Renal pelvis (tissue), 12 donors: ENCODE data around the gene EIF3A. TPM values are rescaled to one million over a fixed set of nuclear protein-coding genes. Genes with fewer than 3 reads are reported as not detected.
"Not testable (repeated sequence)": the region's sequence is repeated elsewhere in the genome, so short reads cannot be mapped to it uniquely, and the experiment has no call there.

Source experiments
- DNase-seq: peaks from one replicate; pipeline ENCODE4 v3.0.0-alpha.2; 2013
- long read RNA-seq, 16 experiments: transcript quantifications; one replicate each; lab custom pipeline, GENCODE V29; 2026
- polyA plus RNA-seq, 3 donors: library from polyadenylated mRNA; unstranded; fragments of 120-200 nt; gene quantifications; one replicate each; pipeline ENCODE4 v1.2.1, GENCODE V29; 2013; ENCODE audit not compliant: insufficient read length in 3 of 3

EIF3A gene
- 100 to 1,000 TPM; 184 to 206 (median 188) TPM for polyA plus RNA-seq
- long read RNA-seq, donor 1, full-length matches to known transcripts = 2 of 104 reads
- long read RNA-seq, donor 1, partial matches to known transcripts = 102 of 104 reads
- long read RNA-seq, donor 1, other reads (novel, unspliced or antisense) = 0 of 104 reads
- long read RNA-seq, donor 2, full-length matches to known transcripts = 7 of 114 reads
- long read RNA-seq, donor 2, partial matches to known transcripts = 107 of 114 reads
- long read RNA-seq, donor 2, other reads (novel, unspliced or antisense) = 0 of 114 reads
- long read RNA-seq, donor 3, full-length matches to known transcripts = 4 of 97 reads
- long read RNA-seq, donor 3, partial matches to known transcripts = 93 of 97 reads
- long read RNA-seq, donor 3, other reads (novel, unspliced or antisense) = 0 of 97 reads
- long read RNA-seq, donor 4, full-length matches to known transcripts = 5 of 82 reads
- long read RNA-seq, donor 4, partial matches to known transcripts = 77 of 82 reads
- long read RNA-seq, donor 4, other reads (novel, unspliced or antisense) = 0 of 82 reads
- long read RNA-seq, donor 5, partial matches to known transcripts = 34 of 34 reads
- long read RNA-seq, donor 5, other reads (novel, unspliced or antisense) = 0 of 34 reads
- long read RNA-seq, donor 6, full-length matches to known transcripts = 4 of 128 reads
- long read RNA-seq, donor 6, partial matches to known transcripts = 124 of 128 reads
- long read RNA-seq, donor 6, other reads (novel, unspliced or antisense) = 0 of 128 reads
- long read RNA-seq, donor 7, partial matches to known transcripts = 154 of 154 reads
- long read RNA-seq, donor 7, other reads (novel, unspliced or antisense) = 0 of 154 reads
- long read RNA-seq, donor 8, full-length matches to known transcripts = 3 of 67 reads
- long read RNA-seq, donor 8, partial matches to known transcripts = 64 of 67 reads
- long read RNA-seq, donor 8, other reads (novel, unspliced or antisense) = 0 of 67 reads
- long read RNA-seq, donor 9, full-length matches to known transcripts = 6 of 177 reads
- long read RNA-seq, donor 9, partial matches to known transcripts = 171 of 177 reads
- long read RNA-seq, donor 9, other reads (novel, unspliced or antisense) = 0 of 177 reads
- long read RNA-seq, donor 10, full-length matches to known transcripts = 7 of 114 reads
- long read RNA-seq, donor 10, partial matches to known transcripts = 107 of 114 reads
- long read RNA-seq, donor 10, other reads (novel, unspliced or antisense) = 0 of 114 reads
- long read RNA-seq, donor 11, partial matches to known transcripts = 82 of 82 reads
- long read RNA-seq, donor 11, other reads (novel, unspliced or antisense) = 0 of 82 reads
- long read RNA-seq, donor 12, full-length matches to known transcripts = 10 of 182 reads
- long read RNA-seq, donor 12, partial matches to known transcripts = 172 of 182 reads
- long read RNA-seq, donor 12, other reads (novel, unspliced or antisense) = 0 of 182 reads
- long read RNA-seq, donor 13, partial matches to known transcripts = 188 of 189 reads
- long read RNA-seq, donor 13, other reads (novel, unspliced or antisense) = 0 of 189 reads
- long read RNA-seq, donor 14 = 0 reads
- long read RNA-seq, donor 15, full-length matches to known transcripts = 8 of 136 reads
- long read RNA-seq, donor 15, partial matches to known transcripts = 128 of 136 reads
- long read RNA-seq, donor 15, other reads (novel, unspliced or antisense) = 0 of 136 reads
- long read RNA-seq, donor 16, full-length matches to known transcripts = 6 of 182 reads
- long read RNA-seq, donor 16, partial matches to known transcripts = 176 of 182 reads
- long read RNA-seq, donor 16, other reads (novel, unspliced or antisense) = 0 of 182 reads

GRCh38 chr10:119080521-119081259, at the start of gene EIF3A:
Gene EIF3A, minus strand, starts transcription at chr10:119080817. Its CDS starts 141 bp downstream, at chr10:119080676.
- peak; percentile 90 for DNase-seq

GRCh38 chr10:119129721-119130120, 49.1 kb upstream of the EIF3A start:
- DNase-seq = no peak

GRCh38 chr10:119125942-119126341, 45.3 kb upstream of the EIF3A start:
- no peak for DNase-seq

DNA sequence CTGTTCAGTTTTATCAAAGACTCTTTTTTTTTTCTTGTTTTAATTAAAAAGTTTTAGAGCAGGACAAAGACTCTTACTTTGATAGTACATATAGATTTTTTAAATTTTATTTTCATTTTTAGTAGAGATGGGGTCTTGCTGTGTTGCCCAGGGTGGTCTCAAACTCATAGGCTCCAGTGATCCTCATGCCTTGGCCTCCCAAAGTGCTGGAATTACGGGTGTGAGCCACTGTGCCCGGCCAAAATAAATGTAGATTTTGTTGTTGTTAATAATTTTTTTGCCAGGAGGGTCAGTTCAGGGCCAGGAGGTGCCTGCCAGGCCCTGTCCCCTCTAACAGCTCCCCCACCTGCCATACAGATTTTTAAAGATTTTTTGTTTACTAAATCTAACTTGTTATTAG, 40.3 kb upstream of the EIF3A start:
- DNase-seq = no peak

GRCh38 chr10:119120413-119120867, 39.8 kb upstream of the EIF3A start:
- no peak for DNase-seq

GRCh38 chr10:119119400-119119799, 38.8 kb upstream of the EIF3A start:
- DNase-seq = no peak

GRCh38 chr10:119118231-119118630, 37.6 kb upstream of the EIF3A start:
- no peak for DNase-seq

GRCh38 chr10:119116326-119116951, 35.8 kb upstream of the EIF3A start:
- no peak for DNase-seq

- DNase-seq = no peak
These were observed 35.3 kb upstream of the EIF3A start for GRCh38 chr10:119115926-119116325.

- DNase-seq = no peak
These were observed 33.4 kb upstream of the EIF3A start for GRCh38 chr10:119113751-119114732.

- no peak for DNase-seq
These were observed 31.4 kb upstream of the EIF3A start for GRCh38 chr10:119112056-119112455.

- DNase-seq = not testable (repeated sequence)
These were observed 27.2 kb upstream of the EIF3A start for GRCh38 chr10:119107771-119108170.

- DNase-seq = not testable (repeated sequence)
These were observed 26.5 kb upstream of the EIF3A start for GRCh38 chr10:119107106-119107505.

GRCh38 chr10:119105899-119106298, 25.3 kb upstream of the EIF3A start:
- DNase-seq = not testable (repeated sequence)

- DNase-seq = no peak
These were observed 24.5 kb upstream of the EIF3A start for GRCh38 chr10:119105155-119105554.

DNA sequence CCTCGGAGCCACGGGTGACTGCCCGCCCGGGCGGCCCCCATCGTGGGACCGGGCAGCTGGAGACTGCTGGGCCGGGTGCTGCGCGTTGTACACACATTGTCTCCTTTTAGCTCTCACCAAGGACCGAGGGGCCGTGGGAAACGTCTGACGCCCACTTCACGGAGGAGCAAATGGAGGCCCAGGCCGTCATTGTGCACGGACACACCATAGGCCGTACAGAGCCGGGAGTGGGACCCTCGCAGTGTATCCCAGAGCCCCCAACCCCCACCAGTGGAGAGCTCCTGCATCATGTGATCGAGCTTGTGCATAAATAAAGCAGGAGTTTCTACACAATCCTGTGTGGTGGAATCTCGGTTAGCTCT, 24.0 kb upstream of the EIF3A start:
- DNase-seq = peak; percentile 33

DNA sequence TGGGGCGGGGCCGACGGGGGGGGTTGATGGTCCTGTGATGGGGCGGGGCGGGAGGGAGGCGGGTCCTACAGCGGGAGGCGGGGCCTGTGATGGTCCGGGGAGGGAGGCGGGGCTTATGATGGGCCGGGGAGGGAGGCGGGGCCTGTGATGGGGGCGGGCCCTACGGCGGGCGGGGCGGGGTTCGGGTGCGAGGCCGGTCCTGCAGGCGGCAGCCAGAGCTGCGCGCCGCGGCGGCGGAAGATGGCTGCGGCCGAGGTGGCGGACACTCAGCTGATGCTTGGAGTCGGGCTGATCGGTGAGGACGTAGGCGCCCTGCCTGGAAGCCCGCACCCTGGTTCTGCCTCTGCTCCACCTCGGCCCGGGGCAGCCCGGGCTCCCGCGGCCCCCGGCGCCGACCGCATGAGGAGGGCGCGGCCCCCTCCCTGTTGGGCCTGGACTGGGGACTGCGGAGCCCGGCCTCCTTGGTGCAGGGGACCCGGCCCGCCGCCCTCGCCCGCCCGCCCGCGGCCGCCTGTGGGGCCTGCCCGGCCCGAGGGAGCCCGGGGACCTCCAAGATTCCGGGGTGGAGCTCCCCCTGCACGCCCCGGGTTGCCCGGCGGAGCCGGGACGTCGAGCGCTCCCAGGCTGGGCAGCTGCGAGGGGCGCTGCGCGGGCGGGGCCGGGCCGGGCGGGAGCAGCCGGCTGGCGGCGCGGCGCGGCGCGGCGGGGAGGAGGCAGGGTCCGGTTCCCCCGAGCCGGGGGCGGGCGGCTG, 23.5 kb upstream of the EIF3A start, which contains the start of gene DENND10:
Gene DENND10, plus strand, starts transcription at position 211 of the 751 bp plus-strand sequence. Its CDS starts 30 bp downstream, at position 241.
- peak; percentile 79 for DNase-seq
